GM13977 (cell line): ENCODE data around the gene NEIL1.
"Not testable (repeated sequence)": the region's sequence is repeated elsewhere in the genome, so short reads cannot be mapped to it uniquely, and the experiment has no call there.

ENCODE experiments used
- DNase-seq: peaks from one replicate; pipeline ENCODE4 v3.0.0; 2012; ENCODE audit warnings: low spot score
- CTCF ChIP-seq: IDR thresholded peaks from 2 replicates; pipeline ENCODE4 v1.5.1; 2012; ENCODE audit warnings: mild to moderate bottlenecking, control low read depth; ENCODE audit not compliant: insufficient read depth; ENCODE audit errors: extremely low read depth, missing control alignments
- in situ Hi-C: fragments of 300-500 bp; cut with MboI; formaldehyde crosslinking; loops from one replicate; pipeline ENCODE4 v1.12.0; 2022; ENCODE audit warnings: low sequenced_read_pairs, low pct_unique_long_range_greater_than_20kb, mixed read lengths, inconsistent platforms; ENCODE audit not compliant: unreplicated experiment

NEIL1 gene

GRCh38 chr15:75380773-75381172, 33.9 kb downstream of the NEIL1 start:
- in situ Hi-C loops, result no loop called here
- DNase-seq, result no peak
- no peak for TF ChIP-seq CTCF

DNA sequence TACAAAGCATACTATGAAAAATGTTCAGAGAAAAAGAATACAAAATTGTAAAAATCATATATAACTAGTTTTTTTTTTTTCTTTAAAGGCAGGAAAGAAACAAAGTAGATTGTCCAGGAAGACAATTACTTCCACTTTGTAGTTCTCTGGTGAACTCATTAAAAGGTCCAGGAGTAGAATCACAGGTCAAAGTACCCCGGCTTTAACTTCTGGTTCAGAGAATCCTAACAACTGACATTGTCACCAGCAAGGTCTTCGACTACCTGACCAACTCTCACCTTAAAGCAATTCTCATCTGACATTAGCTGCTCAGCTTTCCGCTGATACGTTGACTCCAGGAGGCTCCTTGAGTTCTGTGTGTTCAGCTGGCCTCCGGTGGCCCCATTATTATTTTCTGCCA, 37.1 kb downstream of the NEIL1 start:
- DNase-seq, in situ Hi-C loops: not testable (repeated sequence)

- in situ Hi-C loops, result no loop called here
- TF ChIP-seq CTCF, result no peak
- no peak for DNase-seq
Measured at GRCh38 chr15:75389791-75390382, 43.0 kb downstream of the NEIL1 start.

DNA sequence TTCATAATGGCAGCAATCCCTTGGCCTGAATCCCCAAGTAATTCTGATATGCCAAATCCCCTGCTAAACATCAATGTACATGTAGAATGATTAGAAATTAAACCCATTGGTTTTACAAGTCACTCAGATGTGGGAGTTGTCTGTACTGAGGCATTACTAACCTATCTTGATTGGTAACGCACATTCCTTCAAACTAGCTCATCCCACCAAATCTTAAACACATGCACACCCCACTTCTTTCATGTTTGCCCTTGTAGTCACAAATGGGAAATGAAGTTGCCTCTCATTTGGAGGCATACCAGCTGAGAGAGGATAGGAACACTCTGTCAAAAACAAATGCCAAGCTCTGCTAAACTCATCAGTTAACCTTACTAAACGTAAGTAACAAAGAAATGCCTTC, 50.7 kb downstream of the NEIL1 start:
- DNase-seq, result no peak
- in situ Hi-C loops, result no loop called here
- TF ChIP-seq CTCF, result no peak

DNA sequence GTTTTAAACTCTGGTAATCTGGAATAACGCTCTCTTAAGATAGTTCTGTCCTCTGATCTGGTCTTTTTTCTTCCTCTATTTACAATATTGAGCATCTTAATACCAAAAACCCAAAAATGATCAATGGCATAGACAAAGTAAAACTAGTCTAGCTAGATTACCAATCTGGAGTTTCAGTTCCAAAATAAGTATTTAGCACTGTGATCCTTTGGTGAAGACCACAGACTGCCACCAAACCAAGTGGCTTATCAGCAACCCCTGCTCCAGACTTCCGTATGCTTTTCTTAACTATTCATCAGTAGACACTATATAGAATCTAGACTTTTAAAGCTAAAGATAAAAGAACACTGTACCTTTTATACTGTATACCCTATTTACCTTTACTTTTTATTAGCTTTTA, 57.1 kb downstream of the NEIL1 start:
- in situ Hi-C loops, result no loop called here
- no peak for TF ChIP-seq CTCF
- DNase-seq, result no peak
